Esophagus squamous epithelium (tissue), 5 donors: ENCODE results near the gene RASGRP4. TPM values are rescaled to one million over a fixed set of nuclear protein-coding genes. Genes with fewer than 3 reads are reported as not detected.

ENCODE experiments used
- DNase-seq: peaks from one replicate; lab custom pipeline; 2025; lab: John Stamatoyannopoulos, UW
- H3K27ac ChIP-seq, 4 donors: fragments of 200-600 bp; sonication (generic); one replicate each; pipeline ENCODE4 v1.5.1; 2016 to 2019; ENCODE audit warnings: mild to moderate bottlenecking in 1 of 4
- H3K27me3 ChIP-seq, 4 donors: fragments of 200-600 bp; sonication (generic); 1 replicate in 3 of 4; 2 replicates in 1 of 4; pipeline versions ENCODE4 v1.5.1 to v1.6.0; 2017 to 2021; ENCODE audit warnings: antibody characterized with exemption in 1 of 4
- H3K36me3 ChIP-seq, 3 donors: fragments of 200-600 bp; sonication (generic); one replicate each; pipeline ENCODE4 v1.5.1; 2016 to 2019
- H3K4me1 ChIP-seq, 3 donors: fragments of 200-600 bp; sonication (generic); one replicate each; pipeline ENCODE4 v1.5.1; 2017 to 2019
- H3K4me3 ChIP-seq, 4 donors: fragments of 200-600 bp; sonication (generic); 1 replicate in 3 of 4; 2 replicates in 1 of 4; pipeline ENCODE4 v1.5.1; 2016 to 2019; ENCODE audit warnings: mild to moderate bottlenecking in 2 of 4, moderate library complexity in 1 of 4
- H3K9me3 ChIP-seq, 3 donors: fragments of 200-600 bp; sonication (generic); one replicate each; pipeline ENCODE4 v1.5.1; 2016 to 2019
- CTCF ChIP-seq, 6 experiments: fragments of 450-650 bp in 4 of 6; fragments of 200-600 bp in 2 of 6; sonication (generic) in 2 of 6; IDR thresholded peaks; one replicate each; pipeline ENCODE4 v1.5.1; 2016 to 2019; ENCODE audit warnings: antibody characterized with exemption in 6 of 6, mild to moderate bottlenecking in 4 of 6, moderate library complexity in 4 of 6
- POLR2A ChIP-seq, 4 donors: fragments of 450-650 bp; IDR thresholded peaks; one replicate each; pipeline ENCODE4 v1.6.1; 2017; ENCODE audit warnings: antibody characterized with exemption in 4 of 4, mild to moderate bottlenecking in 4 of 4, moderate library complexity in 3 of 4
- WGBS, 2 donors: methylation state at CpG; one replicate each; pipeline ENCODE4 v1.1.5; 2018; 5-methylcytosine and 5-hydroxymethylcytosine counted together
- intact Hi-C: fragments of 100-400 bp; cut with DNase I; formaldehyde crosslinking; loops from one replicate; pipeline ENCODE4 v1.15.0; 2022
- total RNA-seq, 4 donors: library from RNA; depleted of rRNA; stranded (reverse); fragments of >200 nt; gene quantifications; one replicate each; pipeline ENCODE4 v1.1.0, GENCODE V29; 2016
- donor health status: DM: yes; HTN: yes; CAD: no.

The RASGRP4 gene
- total RNA-seq, 4 donors from 2014 or later = 0.35 to 4.2 (median 0.64) TPM; not detected in 1

DNA sequence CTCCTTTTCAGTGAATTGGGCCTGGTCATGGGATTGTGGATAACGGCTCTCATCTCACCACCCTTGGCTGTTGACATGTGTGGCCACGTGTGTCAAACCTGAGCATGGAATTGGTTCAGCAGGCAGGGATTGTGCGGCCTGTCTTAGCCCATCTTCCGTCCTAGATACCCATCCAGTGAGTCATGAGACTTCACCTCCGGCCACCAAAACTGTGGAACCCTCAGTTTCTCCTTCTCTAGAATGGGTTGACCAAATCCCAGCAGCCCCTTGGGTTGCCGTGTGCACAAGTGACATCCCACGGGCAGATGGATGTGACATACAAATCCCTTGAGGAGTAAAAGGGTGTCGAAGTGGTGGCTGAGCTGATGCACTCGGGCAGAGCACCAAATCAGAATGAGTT is 44.9 kb downstream of the RASGRP4 start:
- Histone ChIP-seq H3K9me3 (no peaks in the 10 kb centered on the region), H3K36me3 (peaks cover 18 to 98% (median 32%) of the 10 kb centered on the region in 3 donors), H3K27ac (no peak overlapping the region), H3K4me3 (no peak overlapping the region), H3K4me1 (peaks cover 4 to 34% (median 11%) of the 10 kb centered on the region in 3 donors), H3K27me3 (peaks cover 0 to 29% (median 0%) of the 10 kb centered on the region in 4 donors)
- DNase-seq = no peak
- WGBS, 2 donors = 74 to 94% methylated on average over 5 to 7 of the region's 9 CpGs
- intact Hi-C loops = no loop called here
- TF ChIP-seq POLR2A (IDR thresholded peaks at IDR 0.05) = no peak
- no peak for TF ChIP-seq CTCF (IDR thresholded peaks at IDR 0.05)

DNA sequence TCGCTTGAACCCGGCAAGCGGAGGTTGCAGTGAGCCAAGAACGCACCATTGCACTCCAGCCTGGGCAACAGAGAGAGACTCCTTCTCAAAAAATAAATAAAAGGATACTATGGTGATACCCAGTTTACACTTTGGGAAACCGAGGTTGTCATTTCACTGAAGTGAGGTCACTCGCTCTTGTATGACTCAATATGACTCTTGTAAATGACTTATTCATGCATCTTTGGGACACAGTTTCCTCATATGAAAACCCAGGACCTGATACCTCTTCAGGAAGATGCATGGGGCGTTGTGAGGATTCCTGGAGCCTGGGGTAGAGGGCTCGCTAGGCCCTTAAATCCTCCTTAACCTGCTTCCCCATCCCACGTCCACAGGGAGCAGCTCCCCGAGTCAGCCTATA is 47.2 kb downstream of the RASGRP4 start:
- peaks cover 11 to 39% (median 22%) of the 10 kb centered on the region in 3 donors for H3K4me1 ChIP-seq
- no peak for TF ChIP-seq POLR2A (IDR thresholded peaks at IDR 0.05)
- TF ChIP-seq CTCF (IDR thresholded peaks at IDR 0.05) = no peak
- H3K4me3 ChIP-seq = no peak overlapping the region
- peaks cover 0 to 6% (median 0%) of the 10 kb centered on the region in 4 donors for H3K27me3 ChIP-seq
- intact Hi-C loops = no loop called here
- H3K27ac ChIP-seq = no peak overlapping the region
- H3K9me3 ChIP-seq = no peaks in the 10 kb centered on the region
- 77 to 95% methylated on average over 8 to 10 of the region's 10 CpGs for WGBS, 2 donors
- H3K36me3 ChIP-seq = peaks cover 18 to 79% (median 32%) of the 10 kb centered on the region in 3 donors
- no peak for DNase-seq

GRCh38 chr19:38377052-38377451 is 49.0 kb downstream of the RASGRP4 start:
- Histone ChIP-seq H3K4me3 (no peak overlapping the region), H3K36me3 (peaks cover 15 to 61% (median 17%) of the 10 kb centered on the region in 3 donors), H3K4me1 (peaks cover 11 to 31% (median 25%) of the 10 kb centered on the region in 3 donors), H3K27ac (no peak overlapping the region), H3K9me3 (no peaks in the 10 kb centered on the region), H3K27me3 (no peaks in the 10 kb centered on the region)
- DNase-seq = no peak
- WGBS, 2 donors = 93 to 95% methylated on average over 4 of the region's 4 CpGs
- intact Hi-C loops = no loop called here
- TF ChIP-seq CTCF (IDR thresholded peaks at IDR 0.05) (no peak), POLR2A (IDR thresholded peaks at IDR 0.05) (no peak)

GRCh38 chr19:38376576-38376975 is 49.4 kb downstream of the RASGRP4 start:
- no peak for DNase-seq
- H3K4me3 ChIP-seq = no peak overlapping the region
- no peaks in the 10 kb centered on the region for H3K9me3 ChIP-seq
- H3K4me1 ChIP-seq = peaks cover 11 to 31% (median 25%) of the 10 kb centered on the region in 3 donors
- 74% methylated on average over 3 of the region's 3 CpGs for WGBS, 2 donors
- intact Hi-C loops = no loop called here
- H3K27ac ChIP-seq = no peak overlapping the region
- no peaks in the 10 kb centered on the region for H3K27me3 ChIP-seq
- peaks cover 11 to 57% (median 13%) of the 10 kb centered on the region in 3 donors for H3K36me3 ChIP-seq
- TF ChIP-seq POLR2A (IDR thresholded peaks at IDR 0.05) (no peak), CTCF (IDR thresholded peaks at IDR 0.05) (no peak)

DNA sequence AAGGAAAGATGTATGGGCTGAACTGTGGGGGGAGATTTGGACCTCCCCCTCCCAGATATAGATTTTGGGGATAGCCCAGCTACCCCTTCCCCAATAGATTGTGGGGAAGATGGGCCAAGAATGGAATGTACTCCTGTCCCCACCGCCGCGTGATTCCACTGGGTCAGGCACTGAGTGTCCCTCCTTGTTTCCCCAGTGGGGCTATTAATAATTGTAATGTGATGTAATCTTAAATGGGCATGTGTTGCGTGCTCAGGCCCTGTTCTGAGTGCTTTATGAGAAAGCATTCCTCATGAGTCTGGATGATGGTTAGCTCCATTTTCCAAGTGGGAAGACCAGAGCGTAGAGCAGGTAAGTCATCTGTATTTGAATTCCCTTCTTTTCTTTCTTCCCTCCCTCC is 50.3 kb downstream of the RASGRP4 start:
- DNase-seq = no peak
- intact Hi-C loops = no loop called here
- H3K4me3 ChIP-seq = peak overlapping the region; percentile 70 to 84 (median 74)
- 55 to 75% methylated on average over 5 of the region's 5 CpGs for WGBS, 2 donors
- H3K4me1 ChIP-seq = peaks cover 11 to 31% (median 25%) of the 10 kb centered on the region in 3 donors
- H3K27me3 ChIP-seq = no peaks in the 10 kb centered on the region
- TF ChIP-seq CTCF (IDR thresholded peaks at IDR 0.05) = no peak
- H3K9me3 ChIP-seq = no peaks in the 10 kb centered on the region
- peaks cover 2 to 48% (median 8%) of the 10 kb centered on the region in 3 donors for H3K36me3 ChIP-seq
- peak overlapping the region in 3 of 4 donors; percentile 91 to 92 (median 91) for H3K27ac ChIP-seq
